Memory B cell (primary cell): ENCODE measurements around the gene PLCXD1.
A peak's percentile ranks its signal among the peaks of the same experiment; 100 is the strongest.
"Not testable (repeated sequence)": the region's sequence is repeated elsewhere in the genome, so short reads cannot be mapped to it uniquely, and the experiment has no call there.

Experiments
- ATAC-seq: fragments of 150-1000 bp; cut with Tn5 transposase; 2 replicates; pipeline ENCODE4 v1.10.0; 2021; ENCODE audit warnings: low read depth, mild to moderate bottlenecking, moderate library complexity
- DNase-seq, 2 donors: peaks; one replicate each; pipeline ENCODE4 v3.0.0; 2022; ENCODE audit warnings: low spot score in 2 of 2
- H3K27ac Mint-ChIP-seq: one replicate; pipeline ENCODE4 v1.8.0; 2022; ENCODE audit warnings: mild to moderate bottlenecking, moderate library complexity, mixed read lengths
- H3K27me3 Mint-ChIP-seq: one replicate; pipeline ENCODE4 v1.8.0; 2022; ENCODE audit warnings: mixed read lengths
- H3K36me3 Mint-ChIP-seq: one replicate; pipeline ENCODE4 v1.8.0; 2022; ENCODE audit warnings: mild to moderate bottlenecking, mixed read lengths
- H3K4me1 Mint-ChIP-seq: one replicate; pipeline ENCODE4 v1.8.0; 2022; ENCODE audit warnings: mixed read lengths
- H3K4me3 Mint-ChIP-seq: one replicate; pipeline ENCODE4 v1.8.0; 2022; ENCODE audit warnings: mild to moderate bottlenecking, moderate library complexity, mixed read lengths
- H3K9me3 Mint-ChIP-seq: one replicate; pipeline ENCODE4 v1.8.0; 2022; ENCODE audit warnings: mixed read lengths

The PLCXD1 gene, protein sequence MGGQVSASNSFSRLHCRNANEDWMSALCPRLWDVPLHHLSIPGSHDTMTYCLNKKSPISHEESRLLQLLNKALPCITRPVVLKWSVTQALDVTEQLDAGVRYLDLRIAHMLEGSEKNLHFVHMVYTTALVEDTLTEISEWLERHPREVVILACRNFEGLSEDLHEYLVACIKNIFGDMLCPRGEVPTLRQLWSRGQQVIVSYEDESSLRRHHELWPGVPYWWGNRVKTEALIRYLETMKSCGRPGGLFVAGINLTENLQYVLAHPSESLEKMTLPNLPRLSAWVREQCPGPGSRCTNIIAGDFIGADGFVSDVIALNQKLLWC

DNA sequence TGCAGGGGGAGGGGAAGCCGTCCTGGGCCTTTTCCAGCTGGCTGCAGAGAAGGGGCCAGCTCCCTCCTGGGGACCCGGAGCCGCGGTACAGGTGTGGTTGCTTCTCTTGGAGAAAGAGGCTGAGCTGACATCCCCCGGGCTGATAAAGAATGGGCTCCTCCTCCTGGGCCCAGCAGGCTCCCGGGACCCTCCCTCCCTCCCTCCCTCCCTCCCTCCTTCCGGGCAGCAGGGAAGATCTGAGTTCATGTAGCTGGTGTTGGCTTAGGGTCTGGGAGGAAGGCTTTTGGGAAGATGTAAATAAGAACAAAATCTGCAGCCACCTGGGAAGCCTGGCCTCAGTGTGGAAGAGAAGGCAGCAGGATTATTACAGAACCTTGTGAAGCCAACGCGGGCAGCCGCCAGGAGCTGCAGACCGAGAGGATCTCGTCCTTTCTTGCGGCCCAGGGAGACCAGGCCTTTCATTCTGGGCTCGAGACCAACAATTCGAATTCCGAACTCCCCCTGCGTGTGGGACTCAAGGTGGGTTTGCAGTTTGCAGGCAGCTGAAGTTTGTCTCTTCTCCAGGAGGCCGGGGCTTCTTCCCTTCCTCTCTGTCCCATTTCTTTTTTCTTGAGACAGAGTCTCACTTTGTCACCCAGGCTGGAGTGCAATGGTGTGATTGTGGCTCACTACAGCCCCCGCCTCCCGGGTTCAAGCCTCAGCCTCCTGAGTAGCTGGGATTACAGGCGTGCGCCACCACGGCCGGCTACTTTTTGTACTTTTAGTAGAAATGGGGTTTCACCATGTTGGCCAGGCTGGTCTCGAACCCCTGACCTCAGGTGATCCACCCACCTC lies at the start of gene PLCXD1:
PLCXD1 (plus strand) TSS at position 216 of the 834 bp plus-strand sequence. CDS start 2,807 bp downstream, outside the sequence.
- DNase-seq (no peak), ATAC-seq (no peak)
- Mint-ChIP-seq H3K27ac (no peak within 1 kb of the TSS), H3K4me1 (peaks cover 10% of the 10 kb centered on the region), H3K27me3 (peaks cover 6% of the 10 kb centered on the region), H3K9me3 (no peaks in the 10 kb centered on the region), H3K36me3 (peaks cover 2% of the 10 kb centered on the region), H3K4me3 (peak within 1 kb of the TSS; percentile 46)

DNA sequence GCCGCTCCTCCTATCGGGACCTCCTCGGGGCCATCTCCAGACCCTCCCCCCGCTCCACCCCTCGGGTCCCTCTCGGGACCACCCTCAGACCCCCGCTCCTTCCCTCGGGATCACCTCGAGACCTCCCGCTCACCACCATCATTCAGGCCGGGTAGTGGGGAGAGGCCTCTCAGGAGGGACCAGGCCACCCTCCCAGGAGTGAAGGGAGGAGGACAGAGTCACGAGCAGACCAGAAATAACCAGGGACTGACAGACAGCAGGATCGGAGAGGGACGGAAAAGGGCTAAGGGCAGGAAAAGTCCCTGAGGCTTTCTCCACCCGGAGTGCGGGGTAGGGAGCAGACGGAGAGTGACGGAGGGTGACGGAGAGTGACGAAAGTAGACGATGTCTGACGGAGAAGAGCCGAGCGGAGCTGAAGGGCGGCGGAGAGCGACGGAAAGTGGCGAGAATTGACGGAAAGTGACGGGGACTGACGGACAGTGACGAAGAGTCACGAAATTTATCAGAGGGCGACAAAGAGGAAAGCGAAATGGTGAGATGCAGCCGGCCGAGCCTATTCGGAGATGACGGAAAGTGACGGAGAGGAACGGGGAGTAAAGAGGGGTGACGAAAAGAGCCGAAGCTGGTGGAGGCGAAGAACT lies 49.4 kb upstream of the PLCXD1 start:
- H3K4me3 Mint-ChIP-seq, H3K27me3 Mint-ChIP-seq, H3K4me1 Mint-ChIP-seq, H3K36me3 Mint-ChIP-seq, H3K9me3 Mint-ChIP-seq, DNase-seq, H3K27ac Mint-ChIP-seq: not testable (repeated sequence)
- peak; percentile 90 for ATAC-seq

DNA sequence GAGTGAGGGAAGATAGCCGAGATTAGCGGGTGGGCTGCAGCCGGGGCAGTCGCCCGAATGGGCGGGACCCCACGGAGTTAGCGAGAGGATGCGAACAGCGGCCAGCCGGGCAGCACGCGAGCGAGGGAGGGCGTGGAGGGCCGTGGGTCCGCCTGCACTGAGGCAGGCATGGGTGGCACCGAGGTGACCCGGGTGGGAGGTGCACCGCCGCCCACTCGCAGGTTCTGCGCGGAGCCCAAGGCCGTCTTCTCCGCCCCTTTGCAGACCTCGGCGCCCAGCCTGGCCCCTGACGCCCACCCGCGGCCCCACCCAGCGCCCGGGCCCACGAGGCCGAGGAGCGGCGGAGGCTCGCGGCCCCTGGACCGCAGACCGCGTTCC lies 48.9 kb upstream of the PLCXD1 start:
- not testable (repeated sequence) for H3K27me3 Mint-ChIP-seq, H3K4me3 Mint-ChIP-seq, DNase-seq, H3K36me3 Mint-ChIP-seq, H3K9me3 Mint-ChIP-seq, H3K27ac Mint-ChIP-seq, H3K4me1 Mint-ChIP-seq
- peak; percentile 11 for ATAC-seq

DNA sequence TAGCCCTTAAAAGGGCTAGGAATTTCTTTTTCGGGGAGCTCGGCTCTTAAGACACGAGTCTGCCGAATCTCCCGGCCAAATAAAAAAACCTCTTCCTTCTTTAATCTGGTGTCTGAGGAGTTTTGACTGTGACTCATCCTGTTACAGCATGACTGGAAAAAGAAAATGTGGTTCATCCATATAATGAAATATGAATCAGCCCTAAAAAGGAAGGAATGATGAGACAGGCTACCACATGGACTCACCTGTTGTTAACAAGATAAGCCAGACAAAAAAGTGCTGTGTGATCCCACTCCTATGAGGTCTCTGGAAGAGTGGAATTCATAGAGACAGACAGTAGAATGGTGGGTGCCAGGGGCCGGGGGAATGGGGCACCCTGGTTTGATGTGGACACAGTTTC lies 45.0 kb upstream of the PLCXD1 start:
- ATAC-seq, H3K27ac Mint-ChIP-seq, H3K36me3 Mint-ChIP-seq, H3K27me3 Mint-ChIP-seq, DNase-seq, H3K4me3 Mint-ChIP-seq, H3K9me3 Mint-ChIP-seq, H3K4me1 Mint-ChIP-seq: not testable (repeated sequence)

DNA sequence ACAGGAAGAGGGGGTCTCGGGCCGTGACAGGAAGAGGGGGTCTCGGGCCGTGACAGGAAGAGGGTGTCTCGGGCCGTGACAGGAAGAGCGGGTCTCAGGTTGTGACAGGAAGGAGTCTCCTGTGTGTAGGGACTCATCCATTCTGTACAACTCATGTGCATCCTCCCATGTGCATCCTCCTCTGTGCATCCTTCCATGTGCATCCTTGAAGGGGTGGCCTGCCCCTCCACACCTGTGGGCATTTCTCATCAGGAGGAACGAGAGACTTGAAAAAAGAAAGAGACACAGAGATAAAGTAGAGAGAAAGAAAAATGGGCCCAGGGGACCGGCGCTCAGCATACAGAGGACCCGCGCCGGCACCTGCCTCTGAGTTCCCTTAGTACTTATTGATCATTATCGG lies 30.2 kb upstream of the PLCXD1 start:
- peak overlapping the region; percentile 88 for H3K4me3 Mint-ChIP-seq
- DNase-seq (no peak), ATAC-seq (peak; percentile 34)

DNA sequence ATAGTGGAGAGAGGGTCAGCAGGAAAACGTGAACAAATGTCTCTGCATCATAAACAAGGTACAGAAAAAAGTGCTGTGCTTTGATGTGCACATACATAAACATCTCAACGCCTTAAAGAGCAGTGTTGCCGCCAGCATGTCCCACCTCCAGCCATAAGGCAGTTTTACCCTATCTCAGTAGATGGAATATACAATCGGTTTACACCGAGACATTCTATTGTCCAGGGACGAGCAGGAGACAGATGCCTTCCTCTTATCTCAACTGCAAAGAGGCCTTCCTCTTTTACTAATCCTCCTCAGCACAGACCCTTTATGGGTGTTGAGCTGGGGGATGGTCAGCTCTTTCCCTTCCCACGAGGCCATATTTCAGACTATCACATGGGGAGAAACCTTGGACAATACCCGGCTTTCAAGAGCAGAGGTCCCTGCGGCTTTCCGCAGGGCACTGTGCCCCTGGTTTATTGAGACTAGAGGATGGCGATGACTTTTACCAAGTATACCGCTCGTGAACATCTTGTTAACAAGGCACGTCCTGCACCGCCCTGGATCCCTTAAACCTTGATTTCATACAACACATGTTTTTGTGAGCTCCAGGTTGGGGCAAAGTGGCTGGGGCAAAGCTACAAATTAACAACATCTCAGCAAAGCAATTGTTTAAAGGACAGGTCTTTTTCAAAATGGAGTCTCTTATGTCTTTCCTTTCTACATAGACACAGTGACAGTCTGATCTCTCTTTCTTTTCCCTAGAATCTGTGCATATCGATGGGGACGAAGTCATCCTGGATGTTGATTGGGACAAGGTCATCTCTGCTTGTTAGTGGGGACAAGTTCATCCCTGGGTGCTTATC lies 29.6 kb upstream of the PLCXD1 start:
- not testable (repeated sequence) for H3K9me3 Mint-ChIP-seq, H3K27me3 Mint-ChIP-seq, H3K36me3 Mint-ChIP-seq, ATAC-seq, DNase-seq
- Mint-ChIP-seq H3K4me3 (peak overlapping the region; percentile 88), H3K27ac (peak overlapping the region; percentile 90), H3K4me1 (peaks cover 13% of the 10 kb centered on the region)

More for the DNA sequence above, 30.2 kb upstream of the PLCXD1 start:
- Mint-ChIP-seq H3K36me3 (peaks cover 4% of the 10 kb centered on the region), H3K27me3 (no peaks in the 10 kb centered on the region), H3K4me1 (peaks cover 13% of the 10 kb centered on the region), H3K27ac (peak overlapping the region; percentile 90), H3K9me3 (peaks cover 8% of the 10 kb centered on the region)

DNA sequence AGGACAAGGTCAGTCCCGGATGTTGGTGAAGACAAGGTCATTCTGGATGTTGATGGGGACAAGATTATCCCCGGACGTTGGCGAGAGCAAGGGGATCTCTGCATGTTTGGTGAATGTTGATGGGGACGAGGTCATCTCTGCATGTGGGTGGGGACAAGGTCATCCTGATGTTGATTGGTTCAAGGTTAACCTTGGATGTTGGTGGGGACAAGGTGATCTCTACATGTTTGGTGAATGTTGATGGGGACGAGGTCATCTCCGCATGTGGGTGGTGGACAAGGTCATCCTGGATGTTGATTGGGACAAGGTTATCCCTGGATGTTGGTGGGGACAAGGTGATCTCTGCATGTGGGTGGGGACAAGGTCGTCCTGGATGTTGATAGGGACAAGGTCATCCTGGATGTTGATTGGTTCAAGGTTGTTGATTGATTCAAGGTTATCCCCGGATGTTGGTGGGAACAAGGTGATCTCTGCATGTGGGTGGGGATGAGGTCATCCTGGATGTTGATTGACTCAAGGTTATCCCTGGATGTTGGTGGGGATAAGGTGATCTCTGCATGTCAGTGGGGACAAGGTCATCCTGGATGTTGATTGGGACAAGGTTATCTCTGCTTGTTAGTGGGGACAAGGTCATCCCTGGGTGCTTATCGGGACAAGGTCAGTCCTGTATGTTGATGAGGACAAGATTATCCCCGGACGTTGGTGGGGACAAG lies 28.8 kb upstream of the PLCXD1 start:
- DNase-seq (no peak), ATAC-seq (no peak)
- peaks cover 13% of the 10 kb centered on the region for H3K4me1 Mint-ChIP-seq
- peaks cover 8% of the 10 kb centered on the region for H3K9me3 Mint-ChIP-seq
- no peaks in the 10 kb centered on the region for H3K27me3 Mint-ChIP-seq
- peaks cover 4% of the 10 kb centered on the region for H3K36me3 Mint-ChIP-seq
- peak overlapping the region; percentile 1 for H3K4me3 Mint-ChIP-seq
- no peak overlapping the region for H3K27ac Mint-ChIP-seq

DNA sequence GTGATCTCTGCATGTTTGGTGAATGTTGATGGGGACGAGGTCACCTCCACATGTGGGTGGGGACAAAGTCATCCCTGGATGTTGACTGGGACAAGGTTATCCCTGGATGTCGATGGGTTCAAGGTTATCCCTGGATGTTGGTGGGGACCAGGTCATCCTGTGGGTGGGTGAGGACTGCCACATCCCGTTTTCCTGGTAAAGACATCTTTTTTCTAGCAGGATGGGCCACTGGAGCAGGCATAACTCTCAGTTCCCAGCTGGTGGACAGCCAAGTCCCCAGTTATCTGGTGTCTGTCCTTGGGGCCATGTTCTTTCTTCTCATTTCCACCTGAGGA lies 28.3 kb upstream of the PLCXD1 start:
- ATAC-seq = no peak
- Mint-ChIP-seq H3K27ac (no peak overlapping the region), H3K27me3 (no peaks in the 10 kb centered on the region), H3K36me3 (peaks cover 4% of the 10 kb centered on the region), H3K9me3 (peaks cover 8% of the 10 kb centered on the region), H3K4me3 (no peak overlapping the region), H3K4me1 (peaks cover 13% of the 10 kb centered on the region)
- DNase-seq = no peak

DNA sequence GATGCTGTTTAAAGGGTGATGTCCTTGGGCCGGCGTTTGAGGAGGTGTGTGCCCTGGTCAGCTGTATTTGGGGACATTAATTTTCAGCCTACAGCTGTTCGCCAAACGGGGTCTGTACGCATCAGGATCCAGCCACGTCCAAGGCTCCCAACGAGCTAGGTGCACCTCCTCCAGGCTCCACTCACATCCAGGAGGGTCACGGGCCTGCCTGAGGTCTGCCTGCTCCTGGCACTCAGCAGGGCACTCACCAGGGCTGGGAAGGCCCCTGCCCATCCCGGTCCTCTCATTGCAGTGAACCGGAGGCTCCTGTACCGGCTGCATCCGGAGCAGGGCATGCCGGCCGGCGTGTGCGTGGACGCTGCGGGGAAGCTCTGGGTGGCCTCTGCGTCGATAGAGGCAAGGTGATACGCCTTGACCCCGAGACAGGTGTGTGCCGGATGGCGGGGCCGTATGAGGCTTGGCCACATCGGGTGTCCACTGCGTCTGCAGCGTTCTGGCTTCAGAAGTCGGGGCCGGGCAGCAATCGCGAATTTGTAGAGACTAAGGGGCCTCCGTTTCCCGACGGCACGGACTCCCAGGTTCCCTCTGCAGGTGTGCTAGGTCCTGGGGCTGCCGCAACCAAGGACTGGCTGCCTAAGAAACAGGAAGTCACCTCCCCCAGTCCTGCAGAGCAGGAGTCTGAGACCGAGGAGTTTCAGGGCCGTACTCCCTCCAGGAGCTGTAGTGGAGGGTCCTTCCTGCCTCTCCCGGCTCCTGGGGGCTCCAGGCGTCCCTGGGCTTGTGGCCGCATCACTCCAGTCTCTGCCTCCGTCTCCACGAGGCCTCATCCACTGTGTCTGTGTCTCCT lies 27.5 kb upstream of the PLCXD1 start:
- DNase-seq (no peak), ATAC-seq (no peak)
- Mint-ChIP-seq H3K4me1 (peaks cover 13% of the 10 kb centered on the region), H3K36me3 (peaks cover 4% of the 10 kb centered on the region), H3K27me3 (no peaks in the 10 kb centered on the region), H3K9me3 (peaks cover 8% of the 10 kb centered on the region), H3K27ac (no peak overlapping the region), H3K4me3 (no peak overlapping the region)

DNA sequence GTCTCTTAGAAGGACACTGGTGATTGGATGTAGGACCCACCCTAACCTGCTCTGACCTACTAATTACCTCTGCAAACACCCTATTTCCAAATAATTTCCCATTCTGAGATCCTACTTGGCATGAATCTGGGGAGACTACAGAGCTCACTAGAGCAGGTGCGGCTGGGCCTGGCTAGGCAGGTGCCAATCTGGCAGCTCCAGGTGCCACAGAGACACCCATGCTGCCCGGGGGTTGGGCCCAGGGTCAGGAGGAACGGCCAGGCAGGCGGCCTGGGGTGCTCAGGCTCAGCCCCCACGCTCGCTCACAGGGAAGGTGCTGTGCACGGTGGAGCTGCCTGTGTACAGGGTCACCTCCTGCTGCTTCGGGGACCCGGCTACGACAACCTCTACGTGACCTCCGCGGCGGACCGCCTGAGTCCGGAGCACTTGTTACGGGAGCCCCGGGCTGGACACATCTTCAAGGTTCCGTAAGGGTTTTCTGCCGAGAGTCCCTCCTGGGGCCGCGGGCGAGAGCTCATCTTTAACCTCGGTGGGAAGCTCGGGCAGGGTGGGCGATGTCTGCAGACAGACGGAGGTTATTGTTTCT lies 26.5 kb upstream of the PLCXD1 start:
- ATAC-seq (no peak), DNase-seq (no peak)
- Mint-ChIP-seq H3K4me3 (no peak overlapping the region), H3K36me3 (peaks cover 4% of the 10 kb centered on the region), H3K27ac (no peak overlapping the region), H3K4me1 (peaks cover 13% of the 10 kb centered on the region), H3K27me3 (no peaks in the 10 kb centered on the region), H3K9me3 (peaks cover 8% of the 10 kb centered on the region)

DNA sequence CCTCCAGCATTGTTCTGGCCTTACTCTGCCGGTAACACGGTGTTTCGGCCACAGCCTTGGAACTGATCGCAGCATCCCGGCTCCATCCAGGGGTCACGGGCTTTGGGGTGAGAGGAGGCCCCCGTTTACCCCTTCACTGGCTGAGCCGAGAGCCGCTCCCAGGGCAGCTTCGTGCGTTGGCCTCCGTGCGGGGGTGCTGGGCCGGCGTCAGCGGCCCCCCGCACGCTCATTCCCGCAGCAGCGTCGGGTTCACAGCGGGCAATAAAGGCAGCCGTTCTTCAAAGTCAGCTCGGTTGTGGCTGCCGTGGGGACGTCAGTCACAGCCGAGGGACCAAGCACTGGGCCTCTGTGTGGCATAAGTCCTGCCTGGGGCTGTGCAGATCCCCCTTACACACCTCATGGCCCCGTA lies 25.3 kb upstream of the PLCXD1 start:
- no peak for DNase-seq
- ATAC-seq = no peak
- Mint-ChIP-seq H3K4me3 (no peak overlapping the region), H3K4me1 (peaks cover 12% of the 10 kb centered on the region), H3K27me3 (no peaks in the 10 kb centered on the region), H3K27ac (no peak overlapping the region), H3K9me3 (peaks cover 8% of the 10 kb centered on the region), H3K36me3 (peaks cover 4% of the 10 kb centered on the region)

DNA sequence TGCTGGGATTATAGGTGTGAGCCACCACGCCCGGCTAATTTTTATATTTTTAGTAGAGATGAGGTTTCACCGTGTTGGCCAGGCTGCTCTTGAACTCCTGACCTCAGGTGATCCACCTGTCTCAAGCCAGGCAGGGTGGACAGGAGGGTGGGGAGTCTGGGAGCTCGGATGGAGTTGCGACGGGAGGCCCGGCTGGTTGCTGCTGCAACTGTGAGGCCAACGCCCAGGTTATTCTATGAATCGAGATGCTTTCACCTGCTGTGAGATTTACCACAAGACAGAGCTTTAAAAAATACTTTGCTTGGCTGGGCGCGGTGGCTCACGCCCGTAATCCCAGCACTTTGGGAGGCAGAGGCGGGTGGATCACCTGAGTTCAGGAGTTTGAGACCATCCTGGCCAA lies 24.1 kb upstream of the PLCXD1 start:
- H3K36me3 Mint-ChIP-seq, H3K9me3 Mint-ChIP-seq, ATAC-seq, H3K4me1 Mint-ChIP-seq, DNase-seq, H3K27ac Mint-ChIP-seq, H3K4me3 Mint-ChIP-seq, H3K27me3 Mint-ChIP-seq: not testable (repeated sequence)
